Dendritic cell treated with granulocyte-macrophage colony-stimulating factor and Interleukin-4, amounts not matched to agents 40 ng/mL and 50 ng/mL, for 4 days (primary cell): ENCODE measurements around the gene WFDC1.

Experiments used
- H3K27ac Mint-ChIP-seq: one replicate; pipeline ENCODE4 v1.8.0; 2022; ENCODE audit warnings: mild to moderate bottlenecking, mixed read lengths
- H3K27me3 Mint-ChIP-seq: one replicate; pipeline ENCODE4 v1.8.0; 2022; ENCODE audit warnings: mild to moderate bottlenecking, mixed read lengths
- H3K36me3 Mint-ChIP-seq: one replicate; pipeline ENCODE4 v1.8.0; 2022; ENCODE audit warnings: low read depth, mixed read lengths
- H3K4me1 Mint-ChIP-seq: one replicate; pipeline ENCODE4 v1.8.0; 2022; ENCODE audit warnings: low read depth, mixed read lengths
- H3K4me3 Mint-ChIP-seq: one replicate; pipeline ENCODE4 v1.8.0; 2022; ENCODE audit warnings: mild to moderate bottlenecking, moderate library complexity, mixed read lengths
- H3K9me3 Mint-ChIP-seq: one replicate; pipeline ENCODE4 v1.8.0; 2022; ENCODE audit warnings: mixed read lengths
- intact Hi-C: fragments of 100-400 bp; cut with micrococcal nuclease; formaldehyde crosslinking; loops from one replicate; pipeline ENCODE4 v1.15.0; 2022

WFDC1 gene

GRCh38 chr16:84350685-84351400 is 56.2 kb downstream of the WFDC1 start:
- H3K4me1 Mint-ChIP-seq, result peaks cover 5% of the 10 kb centered on the region
- no peak overlapping the region for H3K27ac Mint-ChIP-seq
- H3K27me3 Mint-ChIP-seq, result peaks cover 27% of the 10 kb centered on the region
- H3K36me3 Mint-ChIP-seq, result no peaks in the 10 kb centered on the region
- no peaks in the 10 kb centered on the region for H3K9me3 Mint-ChIP-seq
- intact Hi-C loops, result no loop called here
- no peak overlapping the region for H3K4me3 Mint-ChIP-seq

- H3K4me1 Mint-ChIP-seq, result peaks cover 10% of the 10 kb centered on the region
- no peak overlapping the region for H3K27ac Mint-ChIP-seq
- H3K9me3 Mint-ChIP-seq, result no peaks in the 10 kb centered on the region
- H3K27me3 Mint-ChIP-seq, result peaks cover 31% of the 10 kb centered on the region
- intact Hi-C loops, result no loop called here
- no peaks in the 10 kb centered on the region for H3K36me3 Mint-ChIP-seq
- no peak overlapping the region for H3K4me3 Mint-ChIP-seq
These were observed 57.0 kb downstream of the WFDC1 start for GRCh38 chr16:84351630-84352029.

GRCh38 chr16:84354306-84354705 is 59.6 kb downstream of the WFDC1 start:
- Mint-ChIP-seq H3K27me3 (peaks cover 28% of the 10 kb centered on the region), H3K36me3 (no peaks in the 10 kb centered on the region), H3K4me3 (no peak overlapping the region), H3K4me1 (peaks cover 28% of the 10 kb centered on the region), H3K27ac (no peak overlapping the region), H3K9me3 (no peaks in the 10 kb centered on the region)
- intact Hi-C loops, result no loop called here

GRCh38 chr16:84355149-84355548 is 60.5 kb downstream of the WFDC1 start:
- Mint-ChIP-seq H3K4me3 (no peak overlapping the region), H3K4me1 (peaks cover 28% of the 10 kb centered on the region), H3K9me3 (no peaks in the 10 kb centered on the region), H3K27me3 (peaks cover 30% of the 10 kb centered on the region), H3K36me3 (no peaks in the 10 kb centered on the region), H3K27ac (no peak overlapping the region)
- intact Hi-C loops, result no loop called here

- no peaks in the 10 kb centered on the region for H3K36me3 Mint-ChIP-seq
- no peak overlapping the region for H3K27ac Mint-ChIP-seq
- no peaks in the 10 kb centered on the region for H3K9me3 Mint-ChIP-seq
- peaks cover 28% of the 10 kb centered on the region for H3K4me1 Mint-ChIP-seq
- intact Hi-C loops, result no loop called here
- H3K4me3 Mint-ChIP-seq, result no peak overlapping the region
- peaks cover 39% of the 10 kb centered on the region for H3K27me3 Mint-ChIP-seq
These were observed 61.5 kb downstream of the WFDC1 start for GRCh38 chr16:84356176-84356575.

- H3K4me3 Mint-ChIP-seq, result no peak overlapping the region
- intact Hi-C loops, result no loop called here
- no peaks in the 10 kb centered on the region for H3K36me3 Mint-ChIP-seq
- H3K27ac Mint-ChIP-seq, result no peak overlapping the region
- peaks cover 39% of the 10 kb centered on the region for H3K27me3 Mint-ChIP-seq
- H3K4me1 Mint-ChIP-seq, result peaks cover 28% of the 10 kb centered on the region
- H3K9me3 Mint-ChIP-seq, result no peaks in the 10 kb centered on the region
These were observed 62.0 kb downstream of the WFDC1 start for GRCh38 chr16:84356591-84357116.

GRCh38 chr16:84357191-84357651 is 62.5 kb downstream of the WFDC1 start:
- Mint-ChIP-seq H3K27ac (no peak overlapping the region), H3K9me3 (no peaks in the 10 kb centered on the region), H3K4me3 (no peak overlapping the region), H3K4me1 (peaks cover 28% of the 10 kb centered on the region), H3K27me3 (peaks cover 38% of the 10 kb centered on the region), H3K36me3 (no peaks in the 10 kb centered on the region)
- intact Hi-C loops, result no loop called here

- Mint-ChIP-seq H3K4me1 (peaks cover 28% of the 10 kb centered on the region), H3K9me3 (no peaks in the 10 kb centered on the region), H3K36me3 (no peaks in the 10 kb centered on the region), H3K27me3 (peaks cover 37% of the 10 kb centered on the region), H3K27ac (no peak overlapping the region), H3K4me3 (no peak overlapping the region)
- intact Hi-C loops, result no loop called here
These were observed 64.1 kb downstream of the WFDC1 start for GRCh38 chr16:84358601-84359295.

- Mint-ChIP-seq H3K4me1 (peaks cover 31% of the 10 kb centered on the region), H3K4me3 (no peak overlapping the region), H3K27me3 (peaks cover 39% of the 10 kb centered on the region), H3K36me3 (no peaks in the 10 kb centered on the region), H3K27ac (no peak overlapping the region), H3K9me3 (no peaks in the 10 kb centered on the region)
- intact Hi-C loops, result no loop called here
These were observed 64.6 kb downstream of the WFDC1 start for GRCh38 chr16:84359326-84359725.

- H3K4me1 Mint-ChIP-seq, result peaks cover 29% of the 10 kb centered on the region
- no peaks in the 10 kb centered on the region for H3K9me3 Mint-ChIP-seq
- intact Hi-C loops, result no loop called here
- H3K36me3 Mint-ChIP-seq, result no peaks in the 10 kb centered on the region
- H3K4me3 Mint-ChIP-seq, result no peak overlapping the region
- peaks cover 36% of the 10 kb centered on the region for H3K27me3 Mint-ChIP-seq
- no peak overlapping the region for H3K27ac Mint-ChIP-seq
These were observed 65.5 kb downstream of the WFDC1 start for GRCh38 chr16:84360170-84360569.

GRCh38 chr16:84360748-84361147 is 66.1 kb downstream of the WFDC1 start:
- Mint-ChIP-seq H3K4me1 (peaks cover 29% of the 10 kb centered on the region), H3K9me3 (no peaks in the 10 kb centered on the region), H3K27me3 (peaks cover 35% of the 10 kb centered on the region), H3K27ac (no peak overlapping the region), H3K4me3 (no peak overlapping the region), H3K36me3 (no peaks in the 10 kb centered on the region)
- intact Hi-C loops, result no loop called here

GRCh38 chr16:84361546-84361945 is 66.9 kb downstream of the WFDC1 start:
- Mint-ChIP-seq H3K36me3 (no peaks in the 10 kb centered on the region), H3K4me3 (no peak overlapping the region), H3K4me1 (peaks cover 24% of the 10 kb centered on the region), H3K9me3 (no peaks in the 10 kb centered on the region), H3K27me3 (peaks cover 34% of the 10 kb centered on the region), H3K27ac (no peak overlapping the region)
- intact Hi-C loops, result no loop called here

- intact Hi-C loops, result no loop called here
- Mint-ChIP-seq H3K4me1 (peaks cover 20% of the 10 kb centered on the region), H3K4me3 (no peak overlapping the region)
These were observed 67.8 kb downstream of the WFDC1 start for GRCh38 chr16:84362471-84362941.

GRCh38 chr16:84366208-84366607 is 71.5 kb downstream of the WFDC1 start:
- Mint-ChIP-seq H3K27me3 (peaks cover 54% of the 10 kb centered on the region), H3K4me3 (no peak overlapping the region), H3K4me1 (peaks cover 23% of the 10 kb centered on the region), H3K27ac (no peak overlapping the region), H3K36me3 (no peaks in the 10 kb centered on the region), H3K9me3 (no peaks in the 10 kb centered on the region)
- intact Hi-C loops, result no loop called here

More at GRCh38 chr16:84362471-84362941, 67.8 kb downstream of the WFDC1 start:
- no peaks in the 10 kb centered on the region for H3K36me3 Mint-ChIP-seq
- no peak overlapping the region for H3K27ac Mint-ChIP-seq
- no peaks in the 10 kb centered on the region for H3K9me3 Mint-ChIP-seq
- H3K27me3 Mint-ChIP-seq, result peaks cover 40% of the 10 kb centered on the region
